Fibroblast of peridontal ligament (primary cell): Measurements from ENCODE around the gene GPR137.
"Not testable (repeated sequence)": the region's sequence is repeated elsewhere in the genome, so short reads cannot be mapped to it uniquely, and the experiment has no call there.

Source experiments
- DNase-seq: peaks from one replicate; pipeline ENCODE4 v3.0.0-alpha.2; 2010; ENCODE audit errors: extremely low read depth

Gene GPR137

DNA sequence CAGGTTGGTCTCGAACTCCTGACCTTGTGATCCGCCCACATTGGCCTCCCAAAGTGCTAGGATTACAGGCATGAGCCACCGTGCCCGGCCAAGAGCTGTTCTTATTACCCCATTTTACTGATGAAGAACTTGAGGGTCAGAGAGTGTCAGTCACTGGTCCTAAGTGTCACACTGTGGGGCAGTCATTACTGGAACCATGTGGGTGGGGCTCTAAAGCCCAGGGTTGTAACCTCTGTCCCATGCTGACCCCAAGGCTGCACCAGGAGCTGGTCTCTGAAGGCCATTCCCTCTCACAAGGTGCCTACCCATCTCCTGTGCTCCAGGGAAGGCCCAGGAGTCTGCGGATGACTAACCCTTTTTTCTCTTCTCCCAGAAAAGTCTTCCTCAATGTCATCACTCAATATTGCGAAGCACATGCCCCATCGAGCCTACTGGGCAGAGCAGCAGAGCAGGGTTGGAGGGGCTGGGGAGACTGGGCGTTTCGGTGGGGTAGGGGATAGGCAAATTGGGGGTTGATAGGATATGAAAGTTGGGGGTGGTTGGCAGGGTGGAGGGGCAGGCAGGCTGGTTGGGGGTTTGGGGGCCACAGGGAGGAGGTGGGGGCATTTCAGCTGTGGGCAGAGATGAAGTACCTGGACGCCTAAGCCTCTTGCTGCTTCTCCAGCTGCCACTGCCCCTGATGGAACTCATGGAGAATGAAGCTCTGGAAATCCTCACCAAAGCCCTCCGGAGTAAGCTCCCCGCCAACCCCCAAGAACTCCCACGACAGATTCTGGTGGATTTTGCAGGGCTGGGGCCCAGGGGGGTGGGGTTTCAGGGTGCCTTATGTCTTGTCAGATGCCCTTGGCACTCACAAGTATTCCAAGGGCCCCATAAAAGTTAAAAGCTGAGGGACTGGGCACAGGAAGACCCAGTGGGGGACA is 17.7 kb downstream of the GPR137 start:
- no peak for DNase-seq

DNA sequence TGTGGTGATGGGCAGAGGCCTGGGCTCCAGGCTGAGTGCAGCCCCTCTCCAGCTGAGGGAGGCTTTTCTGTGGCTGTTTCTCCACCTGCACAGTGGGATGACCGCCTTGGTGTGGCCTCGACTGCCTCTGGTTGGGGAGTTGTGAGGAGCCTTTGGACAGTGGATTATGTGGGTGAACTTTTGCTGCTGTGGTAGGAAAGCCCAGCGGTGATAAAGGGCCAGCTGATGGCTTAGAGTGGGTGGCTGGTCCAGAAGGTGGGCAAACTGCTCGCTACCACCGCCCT is 18.3 kb downstream of the GPR137 start:
- DNase-seq = no peak

DNA sequence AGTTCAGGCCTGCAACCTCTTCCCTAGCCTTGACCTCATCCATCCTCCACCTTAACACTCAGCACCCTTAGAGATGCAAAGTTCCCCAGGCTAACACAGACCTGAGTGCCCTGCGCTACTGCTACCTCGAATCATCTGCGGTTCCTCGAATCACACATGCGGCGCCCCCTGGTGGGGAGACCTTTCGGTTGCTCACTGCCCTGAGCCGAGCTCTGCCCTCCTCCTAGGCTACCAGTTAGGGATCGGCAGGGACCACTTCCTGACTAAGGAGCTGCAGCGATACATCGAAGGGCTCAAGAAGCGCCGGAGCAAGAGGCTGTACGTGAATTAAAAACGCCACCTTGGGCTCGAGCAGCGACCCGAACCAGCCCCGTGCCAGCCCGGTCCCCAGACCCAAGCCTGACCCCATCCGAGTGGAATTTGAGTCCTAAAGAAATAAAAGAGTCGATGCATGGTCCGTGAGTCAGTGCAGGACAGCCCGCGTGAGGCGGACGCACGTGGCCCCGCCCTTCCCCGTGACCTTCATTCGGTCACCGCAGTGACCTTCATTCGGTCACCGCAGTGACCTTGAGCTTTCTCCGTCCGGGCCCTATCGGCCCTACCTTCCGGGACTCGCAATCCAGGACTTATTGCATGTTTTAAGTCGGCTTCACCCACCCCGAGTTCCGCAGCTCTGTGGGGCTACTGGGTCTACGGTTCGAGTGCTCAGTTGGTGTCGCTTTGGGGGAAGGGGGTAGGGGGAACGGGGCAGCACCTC is 18.8 kb downstream of the GPR137 start:
- DNase-seq = peak; percentile 87

DNA sequence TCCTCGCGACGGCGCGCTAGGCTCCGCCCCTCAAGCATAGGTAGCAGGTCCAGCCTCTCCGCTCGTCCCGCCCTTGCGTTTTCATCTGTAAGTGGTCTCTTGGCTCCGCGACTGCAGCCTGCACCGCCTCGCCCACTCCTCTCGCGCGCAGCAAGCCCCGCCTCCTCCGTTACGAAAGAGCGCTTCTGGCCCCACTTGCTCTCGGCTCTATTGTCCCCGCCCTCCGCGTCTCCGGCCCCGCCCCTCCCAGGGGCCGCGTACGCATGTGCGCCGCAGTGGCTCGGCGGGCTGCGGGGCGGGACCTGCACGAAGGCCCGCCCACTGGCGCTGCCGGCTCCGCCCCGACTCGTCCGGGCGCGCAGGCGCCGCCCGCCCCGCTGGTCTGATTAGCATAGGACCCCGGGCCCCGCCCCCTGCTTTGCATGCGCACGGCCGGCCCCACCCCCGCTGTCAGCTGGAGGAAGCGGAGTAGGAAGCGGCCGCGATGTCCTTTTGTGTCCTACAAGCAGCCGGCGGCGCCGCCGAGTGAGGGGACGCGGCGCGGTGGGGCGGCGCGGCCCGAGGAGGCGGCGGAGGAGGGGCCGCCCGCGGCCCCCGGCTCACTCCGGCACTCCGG is 19.5 kb downstream of the GPR137 start, which contains the start of gene ESRRA:
ESRRA (plus strand) TSS at position 450 of the 616 bp plus-strand sequence. CDS start 1,656 bp downstream, outside the sequence.
- DNase-seq = peak; percentile 93

DNA sequence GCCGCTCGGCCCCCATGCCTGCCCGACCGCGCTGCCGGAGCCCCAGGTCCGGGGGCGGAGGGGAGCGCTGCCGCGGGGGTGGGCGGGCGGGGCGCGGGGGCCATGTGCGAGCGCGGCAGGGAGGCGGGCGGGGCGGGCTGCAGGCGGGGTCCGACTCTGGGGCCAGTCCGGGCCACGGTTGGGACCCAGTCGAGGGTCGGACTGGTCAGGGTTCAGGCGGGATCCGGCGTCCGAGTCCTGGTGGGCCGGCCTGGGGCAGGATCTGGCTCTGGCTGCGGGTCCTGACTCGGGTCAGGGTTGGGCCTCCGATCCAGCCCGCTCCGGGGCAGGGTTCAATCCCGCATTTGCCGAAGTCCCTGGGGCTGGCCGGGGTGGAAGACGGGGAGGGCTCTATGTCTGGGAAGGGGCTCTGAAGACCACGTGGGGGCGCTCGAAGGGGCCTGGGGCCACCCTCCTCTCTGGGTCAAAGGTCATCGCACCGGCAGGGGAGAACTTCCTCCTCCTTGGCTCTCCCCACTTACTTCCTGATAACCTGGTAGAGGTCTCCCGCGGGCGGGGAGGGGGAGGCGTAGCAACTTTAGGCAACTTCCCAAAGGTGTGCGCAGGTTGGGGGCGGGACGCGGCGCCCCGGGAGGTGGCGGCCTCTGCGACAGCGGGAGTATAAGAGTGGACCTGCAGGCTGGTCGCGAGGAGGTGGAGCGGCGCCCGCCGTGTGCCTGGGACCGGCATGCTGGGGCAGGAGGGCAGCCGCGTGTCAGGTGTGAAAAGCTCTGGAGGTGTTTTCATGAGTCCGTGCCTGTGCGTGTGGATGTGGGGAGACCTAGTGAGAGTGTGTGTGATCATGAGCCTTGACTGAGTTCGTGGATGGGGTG is 20.3 kb downstream of the GPR137 start:
- peak; percentile 16 for DNase-seq

DNA sequence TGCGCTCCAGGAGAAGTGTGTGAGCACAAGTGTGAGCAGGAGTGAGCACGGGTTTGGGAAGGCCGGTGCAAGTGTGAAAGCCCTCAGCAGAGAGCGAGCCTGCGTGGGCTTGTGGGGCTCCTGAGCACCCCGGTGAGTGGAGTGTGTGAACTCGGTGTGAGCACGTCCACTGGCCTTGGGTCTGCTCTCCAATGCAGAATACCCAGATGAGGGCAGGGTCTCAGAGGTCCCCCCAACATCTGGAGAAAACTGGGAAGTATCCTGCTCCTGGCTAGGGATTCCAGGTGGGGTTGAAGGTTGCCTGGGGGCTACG is 20.9 kb downstream of the GPR137 start:
- DNase-seq = no peak

DNA sequence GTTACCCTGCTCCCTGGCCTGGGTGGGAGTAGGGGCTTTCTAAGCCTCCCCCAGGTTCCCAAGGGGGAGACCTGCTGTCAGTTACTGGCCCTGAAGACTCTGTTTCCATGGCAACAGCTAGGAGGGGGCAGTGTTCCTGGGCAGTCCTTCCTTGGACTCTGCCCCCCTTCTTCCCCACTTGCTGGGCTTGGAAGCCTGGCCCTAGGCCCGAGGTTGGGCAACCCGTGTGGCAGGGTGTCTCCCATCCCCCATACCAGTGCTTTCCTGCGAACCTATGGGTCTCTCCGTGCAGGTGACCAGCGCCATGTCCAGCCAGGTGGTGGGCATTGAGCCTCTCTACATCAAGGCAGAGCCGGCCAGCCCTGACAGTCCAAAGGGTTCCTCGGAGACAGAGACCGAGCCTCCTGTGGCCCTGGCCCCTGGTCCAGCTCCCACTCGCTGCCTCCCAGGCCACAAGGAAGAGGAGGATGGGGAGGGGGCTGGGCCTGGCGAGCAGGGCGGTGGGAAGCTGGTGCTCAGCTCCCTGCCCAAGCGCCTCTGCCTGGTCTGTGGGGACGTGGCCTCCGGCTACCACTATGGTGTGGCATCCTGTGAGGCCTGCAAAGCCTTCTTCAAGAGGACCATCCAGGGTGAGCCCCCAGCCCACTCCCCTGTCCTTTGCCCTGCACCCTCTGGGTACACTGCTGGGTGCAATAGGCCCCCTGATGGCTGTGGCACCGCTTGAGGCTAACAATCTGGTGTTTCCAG is 21.4 kb downstream of the GPR137 start:
- no peak for DNase-seq

DNA sequence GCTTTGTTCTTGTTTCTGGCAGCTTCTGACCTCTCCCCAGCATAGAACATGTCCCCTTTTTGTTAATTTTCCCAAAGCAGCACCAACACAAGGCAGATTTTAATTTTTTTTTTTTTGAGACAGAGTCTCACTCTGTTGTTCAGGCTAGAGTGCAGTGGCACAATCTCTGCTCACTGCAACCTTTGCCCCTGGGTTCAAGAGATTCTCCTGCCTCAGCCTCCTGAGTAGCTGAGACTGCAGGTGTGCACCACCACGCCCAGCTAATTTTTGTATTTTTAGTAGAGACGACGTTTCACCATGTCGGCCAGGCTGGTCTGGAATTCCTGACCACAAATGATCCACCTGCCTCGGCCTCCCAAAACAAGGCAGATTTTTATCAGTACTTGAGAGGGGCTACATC is 22.1 kb downstream of the GPR137 start:
- DNase-seq = not testable (repeated sequence)

DNA sequence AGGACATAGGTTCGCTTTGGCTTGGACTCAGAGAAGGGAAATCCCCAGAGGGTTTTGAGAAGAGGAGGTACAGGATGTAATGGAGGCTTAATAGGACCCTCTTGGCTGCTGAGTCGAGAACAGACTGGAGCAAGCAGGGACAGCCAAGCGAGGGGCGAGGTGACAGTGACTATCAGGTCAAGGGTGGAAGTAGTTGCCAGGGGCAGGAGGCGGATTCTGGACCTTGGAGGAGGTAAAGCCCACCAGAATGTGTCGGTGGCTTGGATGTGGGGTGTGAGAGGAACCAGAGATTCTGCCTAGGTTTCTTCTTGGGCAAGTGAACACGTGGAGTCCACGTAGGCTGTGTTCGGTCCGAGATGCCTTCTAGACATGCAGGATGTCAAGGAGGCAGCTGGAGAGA is 27.3 kb downstream of the GPR137 start:
- DNase-seq = no peak

DNA sequence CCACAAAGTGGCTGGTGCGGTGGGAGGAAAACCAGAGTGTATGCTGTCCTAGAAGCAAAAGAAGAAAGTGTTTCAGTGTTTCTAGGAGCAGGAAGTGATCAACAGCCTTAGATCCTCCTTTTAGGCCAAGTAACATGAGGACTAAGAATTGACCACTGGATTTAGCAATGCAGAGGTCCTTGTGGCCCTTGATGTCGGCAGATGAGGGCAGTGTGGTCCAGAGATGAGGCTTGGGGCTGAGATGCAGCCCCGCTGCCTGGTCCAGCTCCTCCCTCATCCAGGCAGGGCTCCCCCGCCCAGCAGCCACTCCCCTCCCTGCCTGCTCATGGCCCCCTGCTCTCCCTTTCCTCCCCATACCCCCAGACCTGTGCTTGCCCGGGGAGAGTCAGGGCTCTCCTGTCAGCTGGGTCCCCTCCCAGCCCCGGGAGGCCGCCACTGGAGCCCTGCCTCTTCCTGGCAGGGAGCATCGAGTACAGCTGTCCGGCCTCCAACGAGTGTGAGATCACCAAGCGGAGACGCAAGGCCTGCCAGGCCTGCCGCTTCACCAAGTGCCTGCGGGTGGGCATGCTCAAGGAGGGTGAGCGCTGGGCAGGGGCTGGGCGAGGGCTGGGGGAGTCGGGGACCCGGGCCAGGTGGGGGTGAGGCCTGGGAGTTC is 28.0 kb downstream of the GPR137 start:
- no peak for DNase-seq

DNA sequence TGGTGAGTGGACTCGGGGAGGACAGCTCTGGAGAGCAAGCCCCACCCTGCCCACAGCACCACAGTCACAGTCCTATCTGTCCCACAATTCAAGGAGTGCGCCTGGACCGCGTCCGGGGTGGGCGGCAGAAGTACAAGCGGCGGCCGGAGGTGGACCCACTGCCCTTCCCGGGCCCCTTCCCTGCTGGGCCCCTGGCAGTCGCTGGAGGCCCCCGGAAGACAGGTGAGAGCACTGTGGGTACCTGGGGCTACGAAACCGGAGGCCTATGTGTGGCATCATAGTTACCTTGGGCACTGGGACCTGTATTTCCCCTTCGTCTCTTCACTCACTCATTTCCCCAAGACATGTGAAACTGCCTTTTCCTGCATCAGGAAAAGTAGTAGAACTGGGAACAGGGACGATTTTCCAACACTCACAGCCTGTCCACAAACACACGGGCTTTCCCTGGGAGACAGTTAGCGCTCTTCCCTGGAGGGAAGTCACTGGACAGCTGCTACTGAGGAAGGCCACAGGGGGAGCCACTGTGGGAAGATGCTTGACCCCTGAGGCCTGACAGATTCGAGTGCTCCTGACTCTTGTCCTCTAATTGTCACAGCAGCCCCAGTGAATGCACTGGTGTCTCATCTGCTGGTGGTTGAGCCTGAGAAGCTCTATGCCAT is 28.6 kb downstream of the GPR137 start:
- no peak for DNase-seq

DNA sequence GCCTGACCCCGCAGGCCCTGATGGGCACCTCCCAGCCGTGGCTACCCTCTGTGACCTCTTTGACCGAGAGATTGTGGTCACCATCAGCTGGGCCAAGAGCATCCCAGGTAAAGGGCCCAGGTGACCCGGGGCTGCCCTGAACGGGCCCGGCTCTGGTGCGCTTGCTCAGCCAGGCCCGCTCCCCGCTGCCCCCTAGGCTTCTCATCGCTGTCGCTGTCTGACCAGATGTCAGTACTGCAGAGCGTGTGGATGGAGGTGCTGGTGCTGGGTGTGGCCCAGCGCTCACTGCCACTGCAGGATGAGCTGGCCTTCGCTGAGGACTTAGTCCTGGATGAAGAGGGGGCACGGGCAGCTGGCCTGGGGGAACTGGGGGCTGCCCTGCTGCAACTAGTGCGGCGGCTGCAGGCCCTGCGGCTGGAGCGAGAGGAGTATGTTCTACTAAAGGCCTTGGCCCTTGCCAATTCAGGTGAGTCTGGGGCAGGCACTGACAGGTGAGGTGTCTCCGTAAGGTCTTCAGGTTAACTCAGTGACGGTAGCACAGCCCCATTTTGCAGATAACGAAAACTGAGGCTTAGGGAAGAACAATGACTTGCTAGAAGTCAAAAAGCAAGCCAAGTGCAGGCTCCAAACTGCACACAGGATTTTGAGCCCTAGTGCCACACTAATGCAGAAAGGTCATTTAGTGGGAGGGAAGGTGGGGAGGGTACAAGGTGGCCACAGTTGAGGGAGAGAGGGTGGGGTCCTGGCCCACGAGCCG is 29.3 kb downstream of the GPR137 start:
- DNase-seq = no peak

DNA sequence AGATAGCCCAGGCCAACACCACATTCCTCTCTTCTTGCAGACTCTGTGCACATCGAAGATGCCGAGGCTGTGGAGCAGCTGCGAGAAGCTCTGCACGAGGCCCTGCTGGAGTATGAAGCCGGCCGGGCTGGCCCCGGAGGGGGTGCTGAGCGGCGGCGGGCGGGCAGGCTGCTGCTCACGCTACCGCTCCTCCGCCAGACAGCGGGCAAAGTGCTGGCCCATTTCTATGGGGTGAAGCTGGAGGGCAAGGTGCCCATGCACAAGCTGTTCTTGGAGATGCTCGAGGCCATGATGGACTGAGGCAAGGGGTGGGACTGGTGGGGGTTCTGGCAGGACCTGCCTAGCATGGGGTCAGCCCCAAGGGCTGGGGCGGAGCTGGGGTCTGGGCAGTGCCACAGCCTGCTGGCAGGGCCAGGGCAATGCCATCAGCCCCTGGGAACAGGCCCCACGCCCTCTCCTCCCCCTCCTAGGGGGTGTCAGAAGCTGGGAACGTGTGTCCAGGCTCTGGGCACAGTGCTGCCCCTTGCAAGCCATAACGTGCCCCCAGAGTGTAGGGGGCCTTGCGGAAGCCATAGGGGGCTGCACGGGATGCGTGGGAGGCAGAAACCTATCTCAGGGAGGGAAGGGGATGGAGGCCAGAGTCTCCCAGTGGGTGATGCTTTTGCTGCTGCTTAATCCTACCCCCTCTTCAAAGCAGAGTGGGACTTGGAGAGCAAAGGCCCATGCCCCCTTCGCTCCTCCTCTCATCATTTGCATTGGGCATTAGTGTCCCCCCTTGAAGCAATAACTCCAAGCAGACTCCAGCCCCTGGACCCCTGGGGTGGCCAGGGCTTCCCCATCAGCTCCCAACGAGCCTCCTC is 30.2 kb downstream of the GPR137 start:
- not testable (repeated sequence) for DNase-seq

DNA sequence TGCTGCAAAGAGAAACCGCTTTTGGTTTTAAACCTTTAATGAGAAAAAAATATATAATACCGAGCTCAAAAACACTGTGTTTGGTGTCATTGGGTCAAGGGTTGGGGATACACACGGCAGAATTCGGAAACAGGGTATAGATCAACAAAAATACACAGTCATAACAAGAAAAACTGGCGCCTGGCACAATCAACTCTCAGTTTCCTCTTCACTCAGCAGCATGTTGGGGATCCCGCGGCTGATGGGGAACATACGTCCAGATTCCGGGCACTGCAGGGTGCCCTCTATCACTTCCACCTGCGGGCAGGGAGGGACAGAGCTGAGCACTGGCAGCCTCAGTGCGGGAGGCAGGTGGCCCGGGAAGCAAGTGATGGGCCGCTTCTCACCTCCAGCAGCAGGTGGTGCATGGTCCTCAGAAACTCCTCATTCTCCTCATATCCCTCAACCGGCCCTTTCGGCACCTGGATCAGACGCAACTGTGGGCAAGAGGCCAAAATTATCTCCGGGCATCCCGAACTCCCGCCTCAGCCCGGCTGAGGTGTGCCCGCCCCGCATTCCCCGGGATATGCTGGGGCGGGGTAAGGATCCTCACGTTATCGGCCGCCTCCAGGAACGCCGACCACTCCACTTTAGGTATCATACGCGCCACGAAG is 31.1 kb downstream of the GPR137 start:
- no peak for DNase-seq

DNA sequence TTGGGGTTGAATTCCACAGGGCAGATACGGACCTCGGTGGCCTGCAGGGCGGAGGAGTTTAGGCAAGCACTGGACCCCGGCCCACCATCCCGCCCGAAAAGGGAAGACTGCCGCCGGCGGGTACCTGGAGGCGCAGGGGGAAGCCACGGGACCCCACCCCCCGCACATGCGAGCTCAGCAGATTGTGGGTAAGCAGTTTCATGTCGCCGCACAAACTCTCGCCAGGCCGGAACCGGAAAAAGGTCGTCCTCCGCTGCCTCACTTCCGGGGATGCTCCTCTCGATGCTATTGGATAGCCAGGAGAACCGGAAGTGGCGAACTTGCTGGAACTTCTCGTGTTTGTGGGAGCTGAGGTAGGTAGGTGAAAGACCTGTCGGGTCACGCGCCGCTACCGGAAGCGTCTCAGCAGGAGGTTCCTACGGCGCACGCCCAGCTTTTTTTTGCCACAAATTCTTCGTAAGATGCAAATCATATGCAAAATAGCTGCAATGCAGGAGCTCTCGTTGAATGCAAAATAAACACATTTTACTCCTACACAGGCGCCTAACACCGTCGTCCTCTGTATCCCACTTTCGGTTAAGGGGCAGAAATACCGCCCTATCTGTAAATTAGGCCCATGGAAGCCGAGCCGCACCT is 31.8 kb downstream of the GPR137 start, which contains the start of gene TRMT112:
TRMT112 (minus strand) TSS at position 235 of the 636 bp plus-strand sequence; CDS start at position 202, 33 bp downstream.
- DNase-seq = peak; percentile 92

DNA sequence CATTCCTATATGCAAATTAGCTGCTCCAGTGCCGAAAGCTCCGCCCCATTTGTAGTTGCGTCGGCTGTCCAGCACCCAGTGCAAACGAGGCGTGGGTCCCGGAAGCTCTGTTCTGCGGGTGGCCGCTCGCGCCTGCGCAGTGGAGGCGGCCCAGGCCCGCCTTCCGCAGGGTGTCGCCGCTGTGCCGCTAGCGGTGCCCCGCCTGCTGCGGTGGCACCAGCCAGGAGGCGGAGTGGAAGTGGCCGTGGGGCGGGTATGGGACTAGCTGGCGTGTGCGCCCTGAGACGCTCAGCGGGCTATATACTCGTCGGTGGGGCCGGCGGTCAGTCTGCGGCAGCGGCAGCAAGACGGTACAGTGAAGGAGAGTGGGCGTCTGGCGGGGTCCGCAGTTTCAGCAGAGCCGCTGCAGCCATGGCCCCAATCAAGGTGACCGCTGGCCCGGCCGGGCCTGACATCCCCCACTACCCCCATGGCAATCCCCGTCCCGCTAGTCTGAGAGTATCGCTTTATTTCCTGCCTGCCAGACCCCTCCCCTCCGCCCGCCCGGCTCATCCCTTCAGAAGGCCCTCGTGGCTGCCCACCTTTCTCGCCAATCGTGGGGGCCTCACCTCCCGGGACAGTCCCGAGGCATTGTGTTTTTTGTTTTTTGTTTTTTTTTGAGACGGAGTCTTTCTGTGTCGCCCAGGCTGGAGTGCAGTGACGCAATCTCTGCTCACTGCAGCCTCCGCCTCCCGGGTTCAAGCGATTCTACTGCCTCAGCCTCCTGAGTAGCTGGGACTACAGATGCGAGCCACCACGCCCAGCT is 32.5 kb downstream of the GPR137 start, which contains the start of gene PRDX5:
PRDX5 (plus strand) TSS at position 161 of the 805 bp plus-strand sequence; CDS start at position 256, 95 bp downstream.
- peak; percentile 94 for DNase-seq
